Central memory CD4-positive, alpha-beta T cell (primary cell): ENCODE data around the gene PSMF1.

Source experiments
- DNase-seq: peaks from one replicate; pipeline ENCODE4 v3.0.0; 2022

PSMF1 gene

DNA sequence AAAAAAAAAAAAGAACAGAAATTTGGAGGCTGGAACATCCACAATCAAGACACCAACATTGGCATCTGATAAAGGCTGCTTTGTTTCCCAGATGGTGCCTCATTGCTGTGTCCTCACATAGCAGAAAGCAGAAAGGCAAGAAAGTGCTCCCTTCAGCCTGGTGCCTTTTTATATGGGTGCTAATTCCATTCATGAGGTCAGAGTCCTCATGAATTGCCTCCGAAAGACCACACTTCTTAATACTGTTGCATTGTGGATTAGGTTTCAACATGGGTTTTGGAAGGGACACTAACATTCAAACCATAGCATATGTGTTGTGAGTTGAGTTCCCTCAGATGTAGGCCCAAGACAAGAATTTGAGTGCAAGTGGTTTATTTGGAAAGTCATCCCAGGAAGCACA is 76.8 kb downstream of the PSMF1 start:
- DNase-seq = no peak

DNA sequence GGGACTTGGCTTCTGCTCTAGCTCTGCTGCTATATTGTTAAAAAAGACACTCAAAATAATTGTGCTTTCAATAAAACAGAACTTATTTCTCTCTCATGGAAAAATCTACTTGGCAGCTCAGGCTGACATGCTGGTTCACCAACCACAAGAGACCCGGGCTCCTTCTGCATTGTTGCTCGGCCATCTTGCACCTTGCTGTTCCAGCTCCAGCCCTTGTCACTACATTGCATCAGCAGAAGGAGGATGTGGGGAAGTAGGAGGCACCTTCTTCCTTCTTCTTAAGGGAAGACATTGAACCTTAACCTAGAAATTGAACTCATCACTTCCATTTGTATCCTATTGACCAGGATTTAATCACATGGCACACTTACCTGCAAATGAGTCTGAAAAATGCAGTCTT is 78.2 kb downstream of the PSMF1 start:
- no peak for DNase-seq

DNA sequence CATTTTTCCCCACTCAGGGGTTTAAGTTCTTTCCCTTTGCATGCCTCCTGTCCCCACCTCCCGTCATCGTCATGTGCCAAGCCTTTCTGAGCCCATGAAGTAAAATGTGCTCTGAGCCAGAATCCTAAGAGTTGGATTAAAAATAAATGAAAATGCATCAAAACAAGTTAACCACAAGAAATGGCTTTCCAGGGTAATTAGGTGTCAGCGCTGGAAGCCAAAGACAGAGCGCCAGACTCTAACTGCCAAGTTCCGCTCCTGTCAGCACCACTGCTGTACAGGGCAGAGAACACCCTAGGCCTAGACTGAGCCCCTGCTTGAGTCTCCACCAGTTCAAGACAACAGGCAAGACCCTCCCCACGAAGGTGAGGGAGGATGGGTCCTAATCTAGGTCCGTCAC is 79.4 kb downstream of the PSMF1 start:
- no peak for DNase-seq

DNA sequence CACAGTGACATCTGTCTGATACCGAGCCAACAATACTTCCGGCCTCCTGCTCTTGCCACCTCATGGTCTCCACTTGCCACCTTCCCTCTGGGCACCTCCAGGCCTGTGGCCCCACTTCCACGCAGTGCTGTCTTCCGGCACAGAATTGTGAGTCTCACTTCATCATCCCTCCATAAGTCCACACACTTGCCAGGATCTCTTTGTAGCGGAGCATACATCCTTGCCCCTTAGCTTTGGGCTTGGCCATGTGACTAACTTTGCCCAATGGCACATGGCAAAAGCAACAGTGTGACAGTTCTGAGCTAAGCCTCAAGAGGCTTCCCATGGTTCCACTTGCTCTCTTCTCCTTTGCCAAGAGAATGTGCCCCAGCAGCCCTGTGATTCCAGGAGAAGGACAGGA is 80.3 kb downstream of the PSMF1 start:
- DNase-seq = no peak

DNA sequence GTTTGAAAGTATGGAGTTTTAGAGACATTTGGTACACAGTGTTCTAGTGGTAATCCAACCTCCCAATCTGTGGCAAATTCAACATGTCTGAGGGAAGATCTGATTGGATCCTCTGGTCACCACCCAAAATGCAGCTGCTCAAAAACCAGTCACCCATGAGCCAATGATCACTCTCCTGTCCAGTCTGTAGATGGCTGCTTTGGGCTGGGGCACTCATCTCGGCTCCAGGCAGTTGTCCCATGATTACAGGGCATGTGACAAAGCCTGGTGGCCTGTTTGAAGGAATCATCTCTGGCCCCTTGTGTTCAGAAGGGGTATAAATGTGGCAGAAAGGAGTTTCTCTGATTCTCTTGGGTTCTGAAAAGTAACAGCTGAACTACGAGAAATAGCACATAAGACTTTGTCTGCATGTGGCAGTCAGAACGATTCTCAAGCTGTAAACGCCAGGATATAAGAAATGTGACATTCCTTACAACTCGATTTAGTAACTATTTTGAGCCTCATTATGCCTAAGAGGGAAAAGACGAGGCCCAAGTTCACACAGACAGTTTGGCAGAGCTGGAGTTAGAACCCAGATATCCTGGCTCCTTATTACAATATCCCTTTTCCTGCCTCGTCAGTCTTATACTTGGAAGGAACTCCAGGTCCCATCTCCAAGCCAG is 80.9 kb downstream of the PSMF1 start:
- no peak for DNase-seq

DNA sequence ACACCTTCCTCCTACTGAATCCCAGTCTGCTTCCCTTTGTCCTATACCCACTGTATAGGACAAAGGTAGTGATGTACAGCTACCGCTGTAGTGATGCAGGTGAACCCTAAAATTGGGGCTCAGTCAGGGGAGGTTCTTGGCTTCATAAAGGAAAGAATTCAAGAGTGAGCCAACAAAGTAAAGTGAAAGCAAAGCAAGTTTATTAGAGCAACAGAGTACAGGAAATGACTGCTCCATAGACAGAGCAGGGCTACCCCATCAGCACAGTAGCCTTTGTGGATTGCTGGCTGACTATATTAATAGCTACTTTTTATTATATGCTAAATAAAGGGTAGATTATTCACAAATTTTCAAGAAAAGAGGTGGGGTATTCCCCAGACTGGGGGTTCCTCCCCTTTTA is 81.6 kb downstream of the PSMF1 start:
- DNase-seq = no peak

DNA sequence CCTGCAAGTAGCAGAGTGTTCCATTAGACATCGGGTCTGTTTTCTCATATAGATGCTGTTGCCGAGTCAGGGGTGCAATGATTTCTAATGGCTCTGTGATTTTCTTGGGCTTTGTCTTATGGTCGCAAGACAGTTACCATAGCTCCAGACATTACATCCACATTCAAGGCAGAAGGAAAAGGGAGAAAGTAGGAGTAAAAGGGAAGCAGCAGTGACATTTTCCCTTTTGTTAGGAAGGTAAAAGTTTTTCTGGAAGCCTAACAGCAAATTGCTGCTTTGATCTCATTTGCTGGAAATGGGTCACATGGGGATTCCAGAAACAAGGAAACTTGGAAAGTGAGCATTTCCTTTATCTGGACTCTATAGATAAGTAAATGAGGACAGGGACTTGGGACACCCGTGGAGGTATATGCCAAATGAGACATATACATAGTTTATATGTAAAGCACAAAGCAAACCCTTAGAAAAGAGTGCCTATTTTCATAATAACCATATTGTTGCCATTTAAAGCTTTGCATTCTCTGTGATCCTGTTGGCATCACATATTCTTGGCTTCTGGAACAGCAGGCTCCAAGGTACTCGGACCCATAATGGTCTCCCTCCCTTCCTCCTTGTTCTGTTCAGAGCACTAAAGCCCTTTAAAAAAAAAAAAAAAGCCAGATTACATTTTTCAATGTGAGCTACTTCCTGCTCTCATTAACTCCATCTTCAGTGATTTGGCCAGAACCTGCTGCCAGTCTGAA is 84.5 kb downstream of the PSMF1 start, which contains the start of gene C20orf202:
C20orf202 (plus strand) TSS at position 693 of the 743 bp plus-strand sequence. CDS start 132 bp downstream, outside the sequence.
- no peak for DNase-seq

DNA sequence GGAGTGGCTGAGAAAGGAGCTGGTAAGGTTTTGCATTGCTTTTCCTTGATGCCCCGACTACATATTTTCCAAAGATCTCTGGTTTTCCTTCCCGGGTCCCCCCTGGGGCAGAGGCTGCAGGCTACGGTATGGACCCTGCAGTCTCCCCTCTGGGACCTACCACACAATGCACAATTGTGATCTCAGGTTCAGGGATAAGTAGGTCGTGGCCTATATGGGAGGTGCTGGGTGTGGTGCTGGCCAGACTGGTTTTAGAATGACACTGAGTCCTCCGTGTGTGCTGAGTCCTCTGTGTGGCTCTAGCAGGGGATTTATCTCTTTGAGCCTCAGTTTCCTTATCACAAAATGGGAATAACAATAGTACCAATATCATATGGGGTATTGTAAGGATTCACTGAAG is 85.2 kb downstream of the PSMF1 start:
- no peak for DNase-seq

DNA sequence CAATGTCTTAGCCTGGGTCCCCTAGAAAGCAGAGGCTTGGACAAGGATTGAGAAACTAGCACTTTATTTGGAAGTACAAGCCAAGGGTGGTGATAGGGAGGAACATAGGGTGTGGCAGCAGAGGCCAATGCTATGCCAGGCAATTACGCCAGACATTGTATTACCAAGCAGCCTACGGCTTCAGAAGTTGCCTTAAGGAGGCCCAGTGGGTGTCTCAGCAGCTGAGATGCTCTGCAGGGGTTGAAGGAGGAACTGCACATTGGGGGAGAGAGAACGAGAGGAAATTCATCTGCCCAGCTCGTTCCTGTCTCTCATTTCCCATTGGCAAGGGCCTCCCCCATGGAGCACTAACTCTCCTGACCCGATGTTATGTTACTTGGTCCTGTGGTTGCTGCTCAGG is 85.7 kb downstream of the PSMF1 start:
- DNase-seq = no peak

DNA sequence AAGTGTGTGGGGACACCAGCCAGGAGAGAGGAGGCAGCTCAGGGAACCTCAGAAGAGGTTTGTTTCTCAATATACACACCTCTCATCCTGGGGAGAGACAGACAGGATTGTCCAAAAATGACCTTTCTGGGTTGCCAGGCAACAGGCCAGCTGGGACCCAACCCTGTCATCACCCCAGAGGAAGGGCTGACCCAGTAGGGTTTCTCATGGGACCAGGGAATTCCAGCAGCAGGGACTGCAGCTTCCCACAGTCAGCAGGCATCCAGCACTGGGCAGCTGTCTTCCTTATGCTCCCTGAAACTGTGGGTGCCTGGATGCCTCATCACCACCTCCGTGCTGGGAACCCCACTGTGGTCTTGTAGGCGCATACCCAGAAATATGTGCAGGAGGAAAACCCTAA is 86.2 kb downstream of the PSMF1 start:
- DNase-seq = no peak

DNA sequence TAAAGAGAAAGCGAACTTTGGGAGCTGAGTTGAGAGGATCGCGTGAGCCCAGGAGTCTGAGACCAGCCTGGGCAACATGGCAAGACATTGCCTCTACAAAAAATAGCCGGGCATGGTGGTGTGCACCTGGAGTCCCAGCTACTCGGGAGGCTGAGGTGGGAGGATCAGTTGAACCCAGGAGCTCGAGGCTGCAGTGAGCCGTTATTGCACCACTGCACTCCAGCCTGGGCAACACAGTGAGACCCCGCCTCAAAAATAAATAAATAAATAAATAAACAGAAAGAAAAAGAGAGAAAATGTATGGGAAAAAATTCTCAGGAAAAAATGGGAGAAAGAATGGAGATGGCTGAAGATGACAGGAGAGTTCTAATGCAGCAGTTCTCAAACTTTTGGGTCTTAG is 87.4 kb downstream of the PSMF1 start:
- no peak for DNase-seq

DNA sequence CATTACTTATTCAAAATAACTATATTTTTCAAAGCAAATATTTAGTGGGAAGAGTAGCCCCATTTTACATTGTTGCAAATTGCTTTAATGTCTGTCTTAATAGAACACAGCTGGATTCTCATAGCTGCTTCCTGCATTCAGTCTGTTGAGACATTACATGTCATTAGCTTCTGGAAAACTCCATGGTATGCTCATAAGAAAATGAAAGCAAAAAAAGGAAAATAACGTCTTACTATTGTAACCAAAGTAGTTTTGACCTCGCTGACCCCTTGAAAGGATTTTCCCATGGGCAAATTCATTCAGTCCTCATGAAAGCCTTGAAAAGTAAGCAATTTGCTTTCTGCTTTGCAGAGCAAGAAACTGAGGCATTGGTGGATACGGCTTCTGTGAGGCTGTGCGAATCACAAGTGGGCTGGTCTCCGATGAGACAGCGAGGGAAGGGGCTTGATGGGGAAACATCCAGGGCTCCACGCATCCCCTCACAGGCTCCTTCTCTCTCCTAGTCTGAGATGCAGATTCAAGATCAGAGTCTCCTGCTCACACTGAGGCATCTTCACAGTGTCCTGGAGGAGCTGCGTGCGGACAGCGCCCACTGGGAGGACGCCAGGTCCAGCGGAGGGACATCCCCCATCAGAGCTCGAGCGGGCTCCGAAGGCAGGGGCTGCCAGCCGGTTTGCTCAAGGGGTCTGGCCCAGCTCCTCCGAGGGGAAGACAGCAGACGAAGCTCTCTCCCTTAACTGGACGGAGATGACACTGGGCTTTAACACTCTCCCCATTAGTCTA is 88.2 kb downstream of the PSMF1 start:
- no peak for DNase-seq

DNA sequence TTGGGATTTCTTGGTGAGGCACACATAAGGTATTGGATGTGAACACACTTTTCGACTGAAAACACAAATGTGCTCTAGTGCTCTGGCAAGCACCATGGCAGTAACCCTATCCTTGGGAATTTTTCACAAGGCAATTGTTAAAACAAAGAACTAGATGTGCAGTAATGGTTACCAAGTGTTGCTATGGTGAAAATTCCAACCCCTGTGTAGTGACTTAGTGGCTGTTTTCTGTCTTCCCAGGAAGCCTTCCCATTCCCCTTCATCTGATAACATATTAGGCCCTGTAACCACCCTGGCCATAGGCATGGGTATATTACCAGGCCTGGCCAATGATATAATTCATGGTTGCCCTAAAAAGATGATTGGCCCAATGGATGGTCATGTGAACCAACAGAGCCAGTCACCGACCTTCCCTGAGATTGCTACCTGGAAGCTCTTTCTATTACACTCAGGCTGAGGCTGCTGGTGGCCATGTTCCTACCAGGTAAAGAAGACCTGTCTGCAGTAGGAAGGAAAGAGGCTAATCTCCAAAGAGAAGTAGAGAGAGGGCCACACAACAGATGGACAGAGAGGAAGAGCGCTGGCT is 89.0 kb downstream of the PSMF1 start:
- no peak for DNase-seq

DNA sequence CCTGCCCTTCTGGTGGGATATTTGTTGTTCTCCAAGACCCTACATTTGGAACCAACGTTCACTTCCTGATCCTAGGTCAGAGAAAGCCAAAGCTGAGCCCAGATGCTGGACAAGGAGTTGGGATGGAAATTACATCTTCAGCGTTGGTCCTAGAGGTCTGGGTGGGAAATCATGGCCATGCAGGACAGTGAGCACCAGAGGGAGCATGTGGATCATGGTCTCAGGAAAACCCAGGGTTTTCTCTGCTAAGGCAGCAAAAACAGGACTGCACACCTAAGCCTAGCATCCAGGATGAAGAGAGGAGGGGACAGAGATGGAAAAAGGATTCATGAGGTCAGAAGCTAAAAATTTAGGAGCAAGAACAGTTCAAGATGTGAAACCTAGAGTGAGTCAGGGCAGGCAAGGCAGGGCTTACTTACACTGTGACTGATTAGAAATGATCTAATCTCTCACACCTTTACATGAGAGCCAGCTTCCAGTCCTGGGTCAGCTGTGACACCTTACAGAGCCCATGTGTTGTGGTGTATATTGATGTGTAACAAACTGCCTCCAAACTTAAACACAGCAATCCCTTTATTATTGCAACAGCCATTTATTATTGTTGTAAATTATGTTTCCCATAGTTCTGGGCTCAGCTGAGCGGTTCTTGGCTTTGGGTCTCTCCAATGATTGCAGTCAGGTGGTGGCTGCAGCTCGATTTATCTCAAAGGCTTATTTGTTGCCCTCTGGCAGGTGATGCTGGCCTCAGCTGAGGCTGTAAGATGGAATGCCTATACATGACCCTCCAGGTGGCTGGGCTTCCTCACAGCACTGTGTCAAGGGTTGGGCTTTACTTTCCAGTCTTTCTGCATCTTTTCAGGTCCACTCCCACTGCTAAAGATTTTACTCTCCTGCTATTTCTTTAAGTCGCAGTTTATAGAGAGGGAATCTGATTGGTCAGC is 91.3 kb downstream of the PSMF1 start:
- no peak for DNase-seq

DNA sequence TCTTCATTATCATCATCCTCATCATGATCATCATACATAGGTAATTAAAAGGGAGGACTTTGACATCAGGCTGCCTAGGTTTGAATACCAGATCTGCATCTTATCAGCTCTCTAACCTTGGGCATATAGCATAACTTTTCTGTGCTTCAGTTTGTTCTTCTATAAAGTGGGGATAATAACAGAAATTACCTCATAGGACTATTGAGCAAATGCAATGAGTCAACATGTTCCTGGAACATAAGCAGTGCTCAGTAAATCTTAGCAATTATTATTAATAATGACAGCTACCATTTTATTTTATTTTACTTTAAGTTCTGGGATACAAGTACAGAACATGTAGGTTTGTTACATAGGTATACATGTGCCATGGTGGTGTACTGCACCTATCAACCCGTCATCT is 92.1 kb downstream of the PSMF1 start:
- no peak for DNase-seq

DNA sequence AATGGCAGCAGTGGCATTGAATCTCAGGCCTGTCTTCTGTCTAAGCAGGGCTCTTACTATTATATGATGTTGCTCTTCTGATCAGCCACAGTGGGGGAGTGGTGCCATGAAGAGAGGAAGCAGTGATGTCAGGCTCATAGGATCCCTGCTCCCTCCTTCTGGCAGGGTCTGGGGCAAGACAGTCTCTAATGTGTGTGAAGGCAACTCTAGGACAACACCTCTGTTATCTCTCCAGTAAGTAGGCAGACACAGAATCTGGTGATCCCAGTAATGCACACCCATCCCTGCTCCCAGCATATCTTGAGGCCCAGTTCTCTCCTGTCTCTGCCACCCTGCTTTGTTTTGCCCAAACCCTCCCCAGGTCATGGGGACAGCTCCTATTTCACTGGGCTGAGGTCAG is 93.6 kb downstream of the PSMF1 start:
- no peak for DNase-seq

DNA sequence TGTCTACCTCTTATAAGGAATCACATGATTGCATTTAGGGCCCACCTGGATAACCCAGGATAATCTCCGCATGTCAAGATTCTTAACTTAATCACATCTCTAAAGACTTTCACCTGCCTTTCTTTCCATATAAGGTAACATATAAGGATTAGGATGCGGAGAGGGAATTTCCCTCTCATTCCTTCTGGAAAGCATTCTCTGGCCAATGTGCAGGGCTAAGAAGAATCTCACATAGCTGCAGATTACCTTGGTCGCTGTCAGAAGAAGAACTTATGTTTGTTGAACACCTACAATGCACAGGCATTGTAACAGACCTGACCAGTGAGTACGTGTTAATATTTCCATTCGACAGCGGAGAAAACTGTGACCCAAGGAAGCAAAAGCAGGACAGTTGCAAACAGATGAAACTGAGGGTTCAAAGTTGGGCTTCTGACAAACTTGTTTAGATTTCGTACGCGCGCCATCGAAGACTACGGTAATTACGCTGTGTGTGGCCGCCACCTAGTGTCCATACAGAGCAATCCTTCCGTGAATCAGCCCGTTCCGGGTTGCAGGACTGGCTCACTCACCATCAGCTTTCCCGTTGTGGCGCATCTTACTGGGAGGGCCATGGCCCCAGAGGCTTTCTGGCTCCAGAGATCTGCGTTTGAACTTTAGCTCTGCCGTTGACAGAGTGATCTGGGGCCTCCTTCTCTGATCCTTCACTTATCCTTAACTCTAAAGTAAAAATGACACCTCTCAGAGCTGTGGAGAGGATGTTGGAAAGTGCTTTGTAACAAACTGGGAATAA is 94.4 kb downstream of the PSMF1 start:
- DNase-seq = peak; percentile 56

DNA sequence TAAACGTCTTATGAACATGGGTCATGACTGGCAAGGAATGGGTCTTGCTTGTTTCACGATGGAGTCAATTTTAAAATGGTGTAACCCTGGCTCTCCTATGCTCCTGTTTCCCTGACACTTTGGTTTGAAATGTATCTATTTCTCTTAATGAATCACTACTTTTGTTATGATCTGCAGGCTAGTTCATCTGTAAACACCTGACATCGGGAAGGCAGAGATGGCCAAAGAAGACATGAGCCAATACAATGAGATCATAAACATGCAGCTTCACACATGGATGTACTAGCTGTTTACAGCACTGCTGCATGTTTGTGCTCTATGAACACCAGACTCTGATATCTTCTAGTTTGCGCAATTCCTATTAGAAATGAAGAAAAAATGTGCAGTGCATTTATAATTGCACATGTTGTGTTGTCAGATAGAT is 96.4 kb downstream of the PSMF1 start:
- no peak for DNase-seq

DNA sequence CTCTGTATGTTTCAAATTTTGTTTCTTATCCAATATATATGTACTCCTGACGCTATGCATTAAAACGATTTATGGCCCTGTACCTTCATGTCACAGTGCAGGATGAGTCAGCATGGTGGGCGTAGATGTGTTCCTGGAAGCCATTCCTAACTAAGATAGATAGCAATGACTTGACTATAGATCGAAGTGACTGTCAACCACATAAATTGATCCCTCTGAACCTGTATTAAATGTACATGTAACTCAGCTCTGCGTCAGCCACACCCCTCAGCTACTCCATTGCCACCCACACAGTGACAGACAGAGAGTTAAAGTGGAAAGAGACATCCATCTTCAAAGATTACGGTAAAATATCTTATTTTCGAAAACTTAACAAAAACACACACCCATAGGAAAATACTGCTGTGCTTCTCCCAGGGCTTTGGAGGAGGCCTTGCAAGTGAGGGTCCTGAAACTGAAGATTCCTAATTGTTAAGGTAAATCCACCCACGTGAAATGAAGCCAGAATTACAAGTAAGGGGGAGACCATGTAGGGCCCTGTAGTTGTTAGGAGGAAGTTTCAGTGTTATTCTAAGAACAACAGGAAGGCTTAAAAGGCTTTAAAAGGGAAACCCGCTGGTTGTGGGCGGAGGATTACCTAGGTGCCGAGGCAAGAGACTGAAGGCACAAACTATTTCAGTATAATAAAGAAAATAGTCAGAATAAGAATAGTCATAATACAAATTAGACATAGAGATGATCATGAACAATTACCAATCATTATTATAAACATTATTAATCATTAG is 97.2 kb downstream of the PSMF1 start:
- no peak for DNase-seq
